Measurements from ENCODE around the gene OR10A4.

DNA sequence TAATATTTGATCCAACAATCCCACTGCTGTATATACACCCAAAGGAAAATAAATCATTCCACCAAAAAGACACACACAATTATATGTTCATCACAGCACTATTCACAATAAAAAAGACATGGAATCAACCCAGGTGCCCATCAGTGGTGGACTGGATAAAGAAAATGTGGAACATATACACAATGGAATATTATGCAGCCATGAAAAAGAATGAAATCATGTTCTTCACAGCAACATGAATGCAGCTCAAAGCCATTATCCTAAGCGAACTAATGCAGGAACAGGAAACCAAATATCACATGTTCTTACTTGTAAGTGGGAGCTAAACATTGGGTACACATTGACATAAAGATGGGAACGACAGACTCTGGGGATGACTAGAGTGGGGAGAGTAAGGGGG, 43.3 kb downstream of the OR10A4 start:
- TF ChIP-seq, protein P1, sequence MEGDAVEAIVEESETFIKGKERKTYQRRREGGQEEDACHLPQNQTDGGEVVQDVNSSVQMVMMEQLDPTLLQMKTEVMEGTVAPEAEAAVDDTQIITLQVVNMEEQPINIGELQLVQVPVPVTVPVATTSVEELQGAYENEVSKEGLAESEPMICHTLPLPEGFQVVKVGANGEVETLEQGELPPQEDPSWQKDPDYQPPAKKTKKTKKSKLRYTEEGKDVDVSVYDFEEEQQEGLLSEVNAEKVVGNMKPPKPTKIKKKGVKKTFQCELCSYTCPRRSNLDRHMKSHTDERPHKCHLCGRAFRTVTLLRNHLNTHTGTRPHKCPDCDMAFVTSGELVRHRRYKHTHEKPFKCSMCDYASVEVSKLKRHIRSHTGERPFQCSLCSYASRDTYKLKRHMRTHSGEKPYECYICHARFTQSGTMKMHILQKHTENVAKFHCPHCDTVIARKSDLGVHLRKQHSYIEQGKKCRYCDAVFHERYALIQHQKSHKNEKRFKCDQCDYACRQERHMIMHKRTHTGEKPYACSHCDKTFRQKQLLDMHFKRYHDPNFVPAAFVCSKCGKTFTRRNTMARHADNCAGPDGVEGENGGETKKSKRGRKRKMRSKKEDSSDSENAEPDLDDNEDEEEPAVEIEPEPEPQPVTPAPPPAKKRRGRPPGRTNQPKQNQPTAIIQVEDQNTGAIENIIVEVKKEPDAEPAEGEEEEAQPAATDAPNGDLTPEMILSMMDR (conservative IDR thresholded peaks at IDR 0.05; ENCODE audit: low read depth, low read length): no peak
- TF ChIP-seq MAZ (IDR thresholded peaks at IDR 0.05; ENCODE audit: borderline replicate concordance, low read depth, low read length): no peak
- TF ChIP-seq CEBPB (IDR thresholded peaks at IDR 0.05; ENCODE audit: low read depth, low read length): no peak
- no peak for TF ChIP-seq FOS (IDR thresholded peaks at IDR 0.05; ENCODE audit: low read depth, low read length)

Data from IMR-90 (cell line).